Prostate gland (tissue), 2 donors: Measurements from ENCODE around the gene RSPH10B2. TPM values are rescaled to one million over a fixed set of nuclear protein-coding genes. Genes with fewer than 3 reads are reported as not detected.
"Not testable (repeated sequence)": the region's sequence is repeated elsewhere in the genome, so short reads cannot be mapped to it uniquely, and the experiment has no call there.

ENCODE experiments used
- DNase-seq: peaks from one replicate; pipeline ENCODE4 v3.0.0-alpha.2; 2019; ENCODE audit warnings: low spot score
- H3K27ac ChIP-seq, 2 donors: fragments of 200-600 bp; sonication (generic); 2 replicates each; pipeline ENCODE4 v1.5.1; 2017 to 2019
- H3K27me3 ChIP-seq: fragments of 200-600 bp; sonication (generic); replicated peaks from 2 replicates; pipeline ENCODE4 v1.5.1; 2019; ENCODE audit not compliant: insufficient read depth
- H3K36me3 ChIP-seq, 2 donors: fragments of 200-600 bp; sonication (generic); 1 replicate in 1 of 2; 2 replicates in 1 of 2; pipeline versions ENCODE4 v1.5.1 to v1.8.1; 2017 to 2019
- H3K4me1 ChIP-seq: fragments of 200-600 bp; sonication (generic); replicated peaks from 2 replicates; pipeline ENCODE4 v1.5.1; 2019
- H3K4me3 ChIP-seq, 2 donors: fragments of 200-600 bp; sonication (generic); 2 replicates each; pipeline ENCODE4 v1.5.1; 2017 to 2019
- H3K9me3 ChIP-seq: fragments of 200-600 bp; sonication (generic); 2 replicates; pipeline ENCODE4 v1.5.1; 2017
- CTCF ChIP-seq, 4 experiments: fragments of 200-600 bp in 2 of 4; fragments of 450-650 bp in 2 of 4; sonication (generic) in 2 of 4; IDR thresholded peaks; 1 replicate in 3 of 4; 2 replicates in 1 of 4; pipeline ENCODE4 v1.5.1; 2016 to 2019; ENCODE audit warnings: antibody characterized with exemption in 4 of 4, mild to moderate bottlenecking in 2 of 4, moderate library complexity in 2 of 4
- POLR2A ChIP-seq: fragments of 450-650 bp; IDR thresholded peaks from one replicate; pipeline ENCODE4 v1.6.1; 2016; ENCODE audit warnings: antibody characterized with exemption, mild to moderate bottlenecking
- POLR2AphosphoS5 ChIP-seq: sonication (generic); formaldehyde crosslinking; IDR thresholded peaks from one replicate; pipeline ENCODE4 v1.6.1; 2017; ENCODE audit warnings: antibody characterized with exemption
- WGBS: methylation state at CpG from one replicate; pipeline ENCODE4 v1.1.5; 2018; 5-methylcytosine and 5-hydroxymethylcytosine counted together
- intact Hi-C: fragments of 100-400 bp; cut with DNase I; formaldehyde crosslinking; loops from one replicate; pipeline ENCODE4 v1.14.2; 2022
- total RNA-seq, 2 donors: library from RNA; depleted of rRNA; stranded (reverse); fragments of >200 nt; gene quantifications; one replicate each; pipeline ENCODE4 v1.1.0, GENCODE V29; 2016

The RSPH10B2 gene
- total RNA-seq, 2 donors from 2014 or later: 14.6 TPM; not detected in 1

- Histone ChIP-seq H3K4me1 (no peaks in the 10 kb centered on the region), H3K9me3 (no peaks in the 10 kb centered on the region), H3K27me3 (no peaks in the 10 kb centered on the region), H3K36me3 (no peaks in the 10 kb centered on the region), H3K4me3 (no peak overlapping the region), H3K27ac (no peak overlapping the region)
- intact Hi-C loops: no loop called here
- WGBS: 71% methylated on average over 5 of the region's 5 CpGs
- TF ChIP-seq CTCF (IDR thresholded peaks at IDR 0.05) (no peak), POLR2AphosphoS5 (no peak), POLR2A (no peak)
- no peak for DNase-seq
Measured at GRCh38 chr7:6714360-6714759, 39.5 kb upstream of the RSPH10B2 start.

GRCh38 chr7:6715898-6716297, 38.0 kb upstream of the RSPH10B2 start:
- H3K4me1 ChIP-seq, H3K4me3 ChIP-seq, H3K27me3 ChIP-seq, H3K27ac ChIP-seq, intact Hi-C loops, H3K9me3 ChIP-seq, H3K36me3 ChIP-seq, DNase-seq: not testable (repeated sequence)
- 71% methylated on average over 9 of the region's 9 CpGs for WGBS

- WGBS: 50% methylated on average over 6 of the region's 6 CpGs
- Histone ChIP-seq H3K36me3 (no peaks in the 10 kb centered on the region), H3K9me3 (no peaks in the 10 kb centered on the region), H3K27me3 (no peaks in the 10 kb centered on the region), H3K4me1 (no peaks in the 10 kb centered on the region), H3K4me3 (no peak overlapping the region), H3K27ac (no peak overlapping the region)
- no peak for TF ChIP-seq POLR2A
- TF ChIP-seq CTCF (IDR thresholded peaks at IDR 0.05): no peak
- intact Hi-C loops: no loop called here
- no peak for DNase-seq
Measured at GRCh38 chr7:6718124-6718523, 35.8 kb upstream of the RSPH10B2 start.

GRCh38 chr7:6724351-6724750, 29.6 kb upstream of the RSPH10B2 start:
- H3K27ac ChIP-seq, intact Hi-C loops, H3K4me3 ChIP-seq, H3K27me3 ChIP-seq, H3K36me3 ChIP-seq, H3K4me1 ChIP-seq, H3K9me3 ChIP-seq, DNase-seq: not testable (repeated sequence)
- WGBS: 89% methylated on average over 4 of the region's 4 CpGs

- WGBS: 85% methylated on average over 10 of the region's 10 CpGs
- Histone ChIP-seq H3K36me3 (no peaks in the 10 kb centered on the region), H3K27me3 (no peaks in the 10 kb centered on the region), H3K4me1 (no peaks in the 10 kb centered on the region), H3K27ac (no peak overlapping the region), H3K9me3 (no peaks in the 10 kb centered on the region), H3K4me3 (no peak overlapping the region)
- no peak for TF ChIP-seq POLR2AphosphoS5
- no peak for TF ChIP-seq POLR2A
- TF ChIP-seq CTCF (IDR thresholded peaks at IDR 0.05): no peak
- DNase-seq: no peak
- intact Hi-C loops: no loop called here
Measured at GRCh38 chr7:6725003-6725402, 28.9 kb upstream of the RSPH10B2 start.

- H3K36me3 ChIP-seq, H3K4me1 ChIP-seq, DNase-seq, H3K27ac ChIP-seq, intact Hi-C loops, H3K9me3 ChIP-seq, H3K4me3 ChIP-seq, H3K27me3 ChIP-seq: not testable (repeated sequence)
- 67% methylated on average over 5 of the region's 5 CpGs for WGBS
Measured at GRCh38 chr7:6726341-6726740, 27.6 kb upstream of the RSPH10B2 start.
